Erythroblast (primary cell): ENCODE data around the gene GREM2.

ENCODE experiments used
- GATA1 ChIP-seq: IDR thresholded peaks from 2 replicates; pipeline ENCODE4 v1.6.1; 2011; ENCODE audit warnings: low read depth, mild to moderate bottlenecking, control low read depth, low read length, moderate library complexity
- POLR2A ChIP-seq: IDR thresholded peaks from 2 replicates; pipeline ENCODE4 v1.6.1; 2011; ENCODE audit warnings: mild to moderate bottlenecking, low read length

- TF ChIP-seq POLR2A (no peak), GATA1 (no peak)
Measured at GRCh38 chr1:240652961-240653409, 41.0 kb upstream of the GREM2 start.
